Neural crest cell (in vitro differentiated cells): ENCODE measurements around the gene RALBP1. TPM values are rescaled to one million over a fixed set of nuclear protein-coding genes. Genes with fewer than 3 reads are reported as not detected.

Source experiments
- DNase-seq: peaks from one replicate; pipeline ENCODE4 v3.0.0; 2021; ENCODE audit warnings: low read depth, mixed read lengths, low spot score
- H3K27ac Mint-ChIP-seq: one replicate; pipeline ENCODE4 v1.8.0; 2021; ENCODE audit warnings: mild to moderate bottlenecking, mixed read lengths; ENCODE audit not compliant: unreplicated experiment
- H3K27me3 Mint-ChIP-seq: 2 replicates; pipeline ENCODE4 v1.8.0; 2021; ENCODE audit warnings: low read depth, mild to moderate bottlenecking, mixed read lengths
- H3K36me3 Mint-ChIP-seq: 2 replicates; pipeline ENCODE4 v1.8.0; 2021; ENCODE audit warnings: low read depth, mild to moderate bottlenecking, mixed read lengths
- H3K4me1 Mint-ChIP-seq: 2 replicates; pipeline ENCODE4 v1.8.0; 2021; ENCODE audit warnings: mixed read lengths
- H3K4me3 Mint-ChIP-seq: one replicate; pipeline ENCODE4 v1.8.0; 2021; ENCODE audit warnings: mild to moderate bottlenecking, mixed read lengths
- H3K9me3 Mint-ChIP-seq: 2 replicates; pipeline ENCODE4 v1.8.0; 2021; ENCODE audit warnings: mixed read lengths
- total RNA-seq: library from RNA; stranded (reverse); gene quantifications from 2 replicates; pipeline ENCODE4 v1.2.1, GENCODE V29; 2021
- TF ChIP-seq, protein P1 (sequence below): fragments of 200-600 bp; sonication (generic); conservative IDR thresholded peaks from 2 replicates; pipeline ENCODE4 v1.5.0; 2021; ENCODE audit warnings: antibody characterized with exemption, mild to moderate bottlenecking

The RALBP1 gene
- total RNA-seq, 1 donor from 2014 or later: 47.0 TPM

DNA sequence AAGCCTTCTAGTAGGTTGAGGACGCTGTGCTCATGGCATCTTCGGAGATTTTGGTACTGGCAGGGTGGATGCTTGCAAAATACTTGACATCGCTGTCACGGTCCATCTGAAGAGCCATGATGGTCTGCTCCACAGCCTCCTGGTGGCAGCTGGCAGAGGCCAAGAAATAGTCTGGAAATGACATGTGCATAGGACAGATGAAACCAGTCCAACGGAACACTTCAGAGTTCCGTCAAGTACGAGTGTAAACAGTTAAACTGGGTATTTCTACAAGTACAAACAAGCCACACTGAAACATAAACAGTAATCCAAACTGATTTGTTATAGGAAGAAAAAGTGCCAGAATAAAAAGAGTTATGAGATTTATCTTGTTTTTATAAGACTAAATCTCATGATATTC, 72.5 kb downstream of the RALBP1 start:
- no peaks in the 10 kb centered on the region for H3K9me3 Mint-ChIP-seq
- H3K27me3 Mint-ChIP-seq: no peaks in the 10 kb centered on the region
- H3K4me1 Mint-ChIP-seq: no peaks in the 10 kb centered on the region
- peaks cover 45% of the 10 kb centered on the region for H3K36me3 Mint-ChIP-seq
- DNase-seq: no peak
- TF ChIP-seq, protein P1, sequence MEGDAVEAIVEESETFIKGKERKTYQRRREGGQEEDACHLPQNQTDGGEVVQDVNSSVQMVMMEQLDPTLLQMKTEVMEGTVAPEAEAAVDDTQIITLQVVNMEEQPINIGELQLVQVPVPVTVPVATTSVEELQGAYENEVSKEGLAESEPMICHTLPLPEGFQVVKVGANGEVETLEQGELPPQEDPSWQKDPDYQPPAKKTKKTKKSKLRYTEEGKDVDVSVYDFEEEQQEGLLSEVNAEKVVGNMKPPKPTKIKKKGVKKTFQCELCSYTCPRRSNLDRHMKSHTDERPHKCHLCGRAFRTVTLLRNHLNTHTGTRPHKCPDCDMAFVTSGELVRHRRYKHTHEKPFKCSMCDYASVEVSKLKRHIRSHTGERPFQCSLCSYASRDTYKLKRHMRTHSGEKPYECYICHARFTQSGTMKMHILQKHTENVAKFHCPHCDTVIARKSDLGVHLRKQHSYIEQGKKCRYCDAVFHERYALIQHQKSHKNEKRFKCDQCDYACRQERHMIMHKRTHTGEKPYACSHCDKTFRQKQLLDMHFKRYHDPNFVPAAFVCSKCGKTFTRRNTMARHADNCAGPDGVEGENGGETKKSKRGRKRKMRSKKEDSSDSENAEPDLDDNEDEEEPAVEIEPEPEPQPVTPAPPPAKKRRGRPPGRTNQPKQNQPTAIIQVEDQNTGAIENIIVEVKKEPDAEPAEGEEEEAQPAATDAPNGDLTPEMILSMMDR: no peak
- no peak overlapping the region for H3K4me3 Mint-ChIP-seq
- H3K27ac Mint-ChIP-seq: no peak overlapping the region

DNA sequence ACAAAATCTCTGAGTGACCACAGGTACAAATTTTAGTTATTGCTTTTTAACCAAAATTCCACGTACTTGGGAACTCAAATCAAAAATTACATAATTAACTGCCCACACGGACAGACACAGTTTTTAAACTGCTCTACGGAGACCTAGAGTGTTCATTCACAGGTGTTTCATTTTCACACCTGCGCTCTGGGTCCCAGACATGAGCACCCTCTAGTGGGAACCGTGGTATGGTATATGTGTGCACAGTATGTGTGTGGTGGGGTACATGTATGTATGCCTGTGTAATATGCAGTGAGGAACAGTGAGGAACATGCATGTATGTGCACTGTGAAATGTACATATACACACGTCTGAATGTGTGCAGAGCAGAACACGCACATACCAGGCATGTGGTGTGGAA, 74.1 kb downstream of the RALBP1 start:
- Mint-ChIP-seq H3K4me1 (no peaks in the 10 kb centered on the region), H3K27me3 (no peaks in the 10 kb centered on the region), H3K27ac (no peak overlapping the region), H3K36me3 (peaks cover 55% of the 10 kb centered on the region), H3K4me3 (no peak overlapping the region), H3K9me3 (no peaks in the 10 kb centered on the region)
- DNase-seq: no peak
- TF ChIP-seq, protein P1: no peak

DNA sequence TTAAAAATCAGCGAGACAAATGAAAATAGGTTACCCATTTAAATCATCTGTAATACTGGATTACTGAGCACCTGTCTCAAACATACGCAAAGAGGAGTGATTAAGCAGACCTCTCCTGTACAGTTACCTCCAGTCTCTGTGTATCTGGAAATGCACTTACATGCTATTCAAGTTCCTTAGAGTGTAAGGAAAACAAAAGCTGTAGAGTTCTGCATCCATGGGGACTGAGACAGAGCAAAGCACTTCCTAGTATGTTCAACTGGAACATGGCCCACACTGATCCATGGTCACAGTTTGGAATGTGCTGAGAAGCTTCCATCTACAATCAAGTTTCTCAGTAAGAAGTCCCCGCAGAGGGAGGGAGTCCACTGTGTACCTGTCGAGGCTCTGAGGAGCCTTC, 75.1 kb downstream of the RALBP1 start:
- Mint-ChIP-seq H3K9me3 (no peaks in the 10 kb centered on the region), H3K4me1 (no peaks in the 10 kb centered on the region), H3K27me3 (no peaks in the 10 kb centered on the region), H3K36me3 (peaks cover 56% of the 10 kb centered on the region), H3K4me3 (no peak overlapping the region), H3K27ac (no peak overlapping the region)
- no peak for DNase-seq
- TF ChIP-seq, protein P1: no peak

DNA sequence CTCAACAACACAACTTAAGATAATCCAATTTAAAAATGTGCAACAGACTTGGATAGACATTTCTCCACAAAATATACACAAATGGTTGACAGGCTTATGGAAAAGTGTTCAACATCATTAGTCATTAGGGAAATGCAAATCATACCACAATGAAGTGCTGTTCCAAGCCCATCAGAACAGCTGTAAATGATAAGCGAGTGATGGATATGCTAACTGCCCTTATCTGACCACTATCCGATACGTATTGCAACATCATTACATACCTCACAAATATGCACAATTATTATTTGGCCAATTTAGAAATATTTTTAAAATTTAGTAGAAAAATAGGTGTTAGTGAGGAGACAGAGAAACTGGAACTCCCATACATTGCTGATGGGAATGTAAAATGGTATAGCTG, 76.9 kb downstream of the RALBP1 start:
- Mint-ChIP-seq H3K27me3 (no peaks in the 10 kb centered on the region), H3K27ac (no peak overlapping the region), H3K36me3 (peaks cover 54% of the 10 kb centered on the region), H3K9me3 (no peaks in the 10 kb centered on the region), H3K4me1 (no peaks in the 10 kb centered on the region), H3K4me3 (no peak overlapping the region)
- TF ChIP-seq, protein P1: no peak
- DNase-seq: no peak

DNA sequence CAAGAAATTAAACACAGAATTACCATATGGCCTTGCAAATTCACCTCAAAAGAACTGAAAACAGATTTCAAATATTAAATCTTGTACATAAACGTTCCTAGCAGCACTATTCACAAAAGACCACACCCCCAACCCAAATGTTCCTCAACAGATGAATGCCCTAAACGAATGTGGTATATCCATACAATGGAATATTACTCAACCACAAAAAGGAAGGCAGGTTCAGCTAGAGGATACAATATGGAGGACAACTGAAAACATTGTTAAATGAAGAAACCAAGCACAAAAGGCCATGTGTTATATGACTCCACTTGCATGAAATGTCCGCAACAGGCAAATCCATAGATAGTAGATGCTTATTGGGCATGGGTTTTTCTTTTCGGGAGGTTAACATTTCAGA, 77.3 kb downstream of the RALBP1 start:
- no peaks in the 10 kb centered on the region for H3K27me3 Mint-ChIP-seq
- H3K36me3 Mint-ChIP-seq: peaks cover 53% of the 10 kb centered on the region
- H3K9me3 Mint-ChIP-seq: no peaks in the 10 kb centered on the region
- TF ChIP-seq, protein P1: no peak
- H3K4me1 Mint-ChIP-seq: no peaks in the 10 kb centered on the region
- no peak overlapping the region for H3K27ac Mint-ChIP-seq
- no peak overlapping the region for H3K4me3 Mint-ChIP-seq
- no peak for DNase-seq
